Skeletal muscle tissue (tissue), 4 donors: ENCODE measurements around the gene MALAT1. TPM values are rescaled to one million over a fixed set of nuclear protein-coding genes. Genes with fewer than 3 reads are reported as not detected.
"Not testable (repeated sequence)": the region's sequence is repeated elsewhere in the genome, so short reads cannot be mapped to it uniquely, and the experiment has no call there.

Experiments
- H3K27ac ChIP-seq: one replicate; pipeline ENCODE4 v1.7.0; 2013; ENCODE audit warnings: mild to moderate bottlenecking, low read depth, low read length, inconsistent platforms
- H3K27me3 ChIP-seq, 3 donors: one replicate each; pipeline ENCODE4 v1.7.0; 2013; ENCODE audit warnings: low read length in 3 of 3; ENCODE audit not compliant: control insufficient read depth in 3 of 3, insufficient read depth in 3 of 3
- H3K36me3 ChIP-seq, 3 donors: one replicate each; pipeline ENCODE4 v1.7.0; 2013; ENCODE audit warnings: low read length in 3 of 3; ENCODE audit not compliant: control insufficient read depth in 3 of 3, insufficient read depth in 3 of 3
- H3K4me1 ChIP-seq, 3 donors: one replicate each; pipeline ENCODE4 v1.7.0; 2013; ENCODE audit warnings: low read length in 3 of 3, mild to moderate bottlenecking in 3 of 3; ENCODE audit not compliant: control insufficient read depth in 3 of 3, insufficient read depth in 3 of 3
- H3K4me3 ChIP-seq, 3 donors: one replicate each; pipeline ENCODE4 v1.7.0; 2013; ENCODE audit warnings: low read length in 3 of 3
- H3K9ac ChIP-seq, 3 donors: one replicate each; pipeline ENCODE4 v1.7.0; 2013; ENCODE audit warnings: low read length in 3 of 3, mild to moderate bottlenecking in 3 of 3, moderate library complexity in 2 of 3, low read depth in 1 of 3
- H3K9me3 ChIP-seq, 3 donors: one replicate each; pipeline ENCODE4 v1.7.0; 2013; ENCODE audit warnings: low read length in 3 of 3; ENCODE audit not compliant: control insufficient read depth in 3 of 3
- total RNA-seq: library from RNA; depleted of rRNA; stranded (reverse); fragments of >200 nt; gene quantifications from one replicate; pipeline ENCODE4 v1.2.3, GENCODE V29; 2014
- donor health status: Osteomylitis.

MALAT1 gene
- total RNA-seq, 1 donor from 2014 or later, result 7,794 TPM

GRCh38 chr11:65467306-65467705, 31.5 kb upstream of the MALAT1 start:
- H3K27ac ChIP-seq, H3K9me3 ChIP-seq, H3K4me3 ChIP-seq, H3K27me3 ChIP-seq, H3K36me3 ChIP-seq, H3K9ac ChIP-seq: not testable (repeated sequence)
- peaks cover 24 to 25% (median 24%) of the 10 kb centered on the region in 3 donors for H3K4me1 ChIP-seq

DNA sequence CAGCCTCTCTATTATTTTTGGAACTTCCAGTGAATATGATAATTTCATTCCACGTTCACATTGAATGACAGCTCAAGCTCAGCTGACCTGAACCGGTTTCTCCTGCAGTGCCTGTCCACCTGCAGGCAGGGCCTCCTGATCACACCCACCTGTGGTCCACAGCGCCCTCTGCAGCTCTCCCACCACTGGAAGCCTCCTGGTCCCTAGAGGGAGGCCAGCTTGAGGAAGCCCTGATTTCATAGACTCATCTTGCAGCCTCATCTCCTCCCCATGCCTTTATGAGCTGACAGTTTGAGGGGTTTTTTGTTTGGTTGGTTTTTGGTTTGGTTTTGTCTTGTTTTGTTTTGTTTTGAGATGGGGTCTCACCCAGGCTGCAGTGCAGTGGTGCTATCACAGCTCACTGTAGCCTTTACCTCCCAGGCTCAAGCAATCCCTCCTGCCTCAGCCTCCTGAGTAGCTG, 29.9 kb upstream of the MALAT1 start:
- Histone ChIP-seq H3K9ac (peak overlapping the region in 1 of 3 donors; percentile 40), H3K27me3 (no peaks in the 10 kb centered on the region), H3K4me1 (peaks cover 26 to 34% (median 32%) of the 10 kb centered on the region in 3 donors), H3K9me3 (no peaks in the 10 kb centered on the region), H3K27ac (peak overlapping the region; percentile 51), H3K4me3 (no peak overlapping the region), H3K36me3 (no peaks in the 10 kb centered on the region)

DNA sequence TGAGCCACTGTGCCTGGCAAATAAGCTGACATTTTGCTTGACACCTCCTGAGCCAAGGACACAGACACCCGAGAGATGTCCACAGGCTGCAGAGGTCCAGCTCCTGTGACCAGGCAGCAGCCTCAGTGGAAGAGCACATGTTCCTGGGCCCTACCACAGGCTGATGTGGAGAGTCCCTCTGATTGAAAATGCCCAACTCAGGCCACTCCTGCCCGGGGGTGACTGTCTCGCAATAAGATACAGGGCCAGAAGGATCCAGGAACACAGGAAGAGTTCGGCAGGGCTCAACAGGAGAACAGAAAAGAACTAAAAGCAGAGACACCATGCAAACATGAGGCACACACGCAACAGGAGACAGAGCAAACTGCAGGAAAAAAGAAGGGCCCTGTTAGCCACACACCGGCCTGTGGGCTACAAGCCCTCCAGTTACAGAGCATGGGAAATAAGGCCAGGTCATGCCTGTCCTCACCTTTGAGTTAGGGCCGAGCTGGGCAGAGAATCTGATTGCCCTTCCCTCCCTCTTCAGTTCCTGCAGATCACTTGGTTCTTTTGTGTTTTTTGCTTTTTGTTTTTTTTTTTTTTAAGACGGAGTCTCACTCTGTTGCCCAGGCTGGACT, 28.3 kb upstream of the MALAT1 start:
- Histone ChIP-seq H3K27ac (peak overlapping the region; percentile 99), H3K4me1 (peaks cover 26 to 38% (median 34%) of the 10 kb centered on the region in 3 donors), H3K9ac (peak overlapping the region; percentile 8 to 94 (median 88)), H3K9me3 (no peaks in the 10 kb centered on the region), H3K27me3 (no peaks in the 10 kb centered on the region), H3K4me3 (peak overlapping the region in 1 of 3 donors; percentile 52), H3K36me3 (no peaks in the 10 kb centered on the region)

GRCh38 chr11:65471447-65471891, 27.4 kb upstream of the MALAT1 start:
- Histone ChIP-seq H3K4me3 (peak overlapping the region; percentile 58 to 73 (median 61)), H3K9ac (peak overlapping the region; percentile 88 to 94 (median 90)), H3K9me3 (no peaks in the 10 kb centered on the region), H3K27me3 (no peaks in the 10 kb centered on the region), H3K36me3 (no peaks in the 10 kb centered on the region), H3K4me1 (peaks cover 30 to 41% (median 38%) of the 10 kb centered on the region in 3 donors), H3K27ac (peak overlapping the region; percentile 99)

DNA sequence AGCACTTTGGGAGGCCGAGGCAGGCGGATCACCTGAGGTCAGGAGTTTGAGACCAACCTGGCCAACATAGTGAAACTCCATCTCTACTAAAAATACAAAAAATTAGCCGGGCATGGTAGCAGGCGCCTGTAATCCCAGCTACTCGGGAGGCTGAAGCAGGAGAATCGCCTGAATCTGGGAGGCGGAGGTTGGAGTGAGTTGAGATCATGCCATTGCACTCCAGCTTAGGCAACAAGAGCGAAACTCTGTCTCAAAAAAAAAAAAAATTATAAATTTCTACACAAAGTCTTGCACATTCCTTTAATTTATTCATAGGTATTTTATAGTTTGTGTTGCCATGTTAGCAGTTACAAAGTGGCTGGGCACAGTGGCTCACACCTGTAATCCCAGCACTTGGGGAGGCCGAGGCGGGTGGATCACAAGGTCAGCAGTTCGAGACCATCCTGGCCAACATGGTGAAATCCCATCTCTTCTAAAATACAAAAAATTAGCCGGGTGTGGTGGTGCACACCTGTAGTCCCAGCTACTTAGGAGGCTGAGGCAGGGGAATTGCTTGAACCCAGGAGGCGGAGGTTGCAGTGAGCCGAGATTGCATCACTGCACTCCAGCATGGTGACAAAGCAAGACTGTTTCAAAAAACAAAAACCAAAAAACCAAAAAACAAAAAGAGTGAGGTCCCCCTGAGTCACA, 26.1 kb upstream of the MALAT1 start:
- peak overlapping the region; percentile 99 for H3K27ac ChIP-seq
- not testable (repeated sequence) for H3K36me3 ChIP-seq, H3K4me3 ChIP-seq, H3K27me3 ChIP-seq, H3K9me3 ChIP-seq
- peaks cover 31 to 52% (median 45%) of the 10 kb centered on the region in 3 donors for H3K4me1 ChIP-seq
- H3K9ac ChIP-seq, result peak overlapping the region; percentile 88 to 94 (median 90)

- Histone ChIP-seq H3K36me3 (peaks cover 0 to 4% (median 0%) of the 10 kb centered on the region in 3 donors), H3K4me1 (peaks cover 33 to 55% (median 48%) of the 10 kb centered on the region in 3 donors), H3K27ac (peak overlapping the region; percentile 99), H3K9ac (peak overlapping the region in 1 of 3 donors; percentile 32), H3K27me3 (no peaks in the 10 kb centered on the region), H3K9me3 (no peaks in the 10 kb centered on the region), H3K4me3 (no peak overlapping the region)
Measured at GRCh38 chr11:65473278-65473860, 25.5 kb upstream of the MALAT1 start.

DNA sequence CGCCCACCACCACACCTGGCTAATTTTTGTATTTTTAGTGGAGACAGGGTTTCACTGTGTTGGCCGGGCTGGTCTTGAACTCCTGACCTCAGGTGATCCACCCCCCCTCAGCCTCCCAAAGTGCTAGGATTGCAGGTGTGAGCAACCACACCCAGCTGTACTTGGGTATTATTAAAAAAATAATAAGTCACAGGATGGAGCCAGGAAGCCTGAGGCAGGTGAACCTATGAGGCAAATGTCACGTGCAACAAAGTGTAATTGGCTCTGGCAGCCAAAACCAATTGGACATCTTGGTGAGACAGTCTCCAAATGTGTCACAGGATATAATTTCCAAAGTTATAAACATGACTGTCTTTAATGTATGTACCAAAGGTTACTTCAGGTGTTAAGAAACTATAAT, 24.0 kb upstream of the MALAT1 start:
- H3K27ac ChIP-seq, result peak overlapping the region; percentile 100
- H3K36me3 ChIP-seq, result peaks cover 0 to 4% (median 0%) of the 10 kb centered on the region in 3 donors
- no peak overlapping the region for H3K4me3 ChIP-seq
- H3K9me3 ChIP-seq, result no peaks in the 10 kb centered on the region
- no peak overlapping the region for H3K9ac ChIP-seq
- H3K27me3 ChIP-seq, result no peaks in the 10 kb centered on the region
- H3K4me1 ChIP-seq, result peaks cover 42 to 66% (median 59%) of the 10 kb centered on the region in 3 donors

- Histone ChIP-seq H3K9ac (peak overlapping the region; percentile 99 to 100 (median 100)), H3K9me3 (no peaks in the 10 kb centered on the region), H3K4me1 (peaks cover 37 to 60% (median 52%) of the 10 kb centered on the region in 3 donors), H3K4me3 (peak overlapping the region; percentile 87 to 96 (median 94)), H3K27ac (peak overlapping the region; percentile 100), H3K27me3 (no peaks in the 10 kb centered on the region), H3K36me3 (peaks cover 0 to 4% (median 0%) of the 10 kb centered on the region in 3 donors)
Measured at GRCh38 chr11:65476632-65477148, 22.2 kb upstream of the MALAT1 start.

DNA sequence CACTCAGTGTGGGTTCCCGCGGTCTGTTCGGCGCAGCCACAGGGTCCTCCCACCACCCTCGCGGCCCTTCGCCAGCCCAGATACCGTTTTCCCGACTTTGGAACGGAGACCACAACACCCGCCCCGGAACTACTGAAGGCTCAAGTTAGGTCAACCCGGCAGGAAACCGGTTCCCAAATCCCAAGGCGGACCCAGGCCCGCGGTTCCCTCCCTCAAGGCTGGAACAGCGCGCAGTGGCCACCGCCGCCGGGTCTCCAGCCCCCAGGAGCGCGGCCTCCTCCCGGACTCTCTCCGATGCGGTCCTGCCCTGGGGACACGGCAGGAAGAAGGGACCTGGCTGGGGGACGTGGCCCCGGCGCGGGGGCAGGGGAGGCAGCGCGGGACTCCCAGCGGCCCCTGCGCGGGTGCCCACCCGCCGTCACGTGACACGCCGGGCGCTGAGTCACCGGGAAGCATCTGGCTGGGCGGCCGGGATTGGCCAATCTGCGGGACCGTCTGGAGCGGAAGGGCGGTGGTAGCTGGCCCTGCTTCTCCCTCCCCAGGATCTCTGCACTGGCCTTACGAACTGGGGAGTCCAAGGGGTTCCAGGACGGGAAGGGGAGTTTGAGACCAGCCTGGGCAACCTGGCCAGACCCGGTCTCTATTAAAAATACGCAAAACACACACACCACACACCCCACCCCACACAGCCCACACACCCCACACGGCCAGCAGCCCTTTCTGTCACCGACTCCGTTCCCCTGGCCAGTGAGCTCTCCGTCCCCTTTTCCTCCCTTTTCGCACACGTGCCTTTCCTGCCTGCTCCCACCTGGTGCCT, 21.5 kb upstream of the MALAT1 start:
- peak overlapping the region; percentile 100 for H3K27ac ChIP-seq
- H3K4me3 ChIP-seq, result peak overlapping the region; percentile 87 to 96 (median 94)
- peaks cover 30 to 58% (median 48%) of the 10 kb centered on the region in 3 donors for H3K4me1 ChIP-seq

More for the DNA sequence above, 21.5 kb upstream of the MALAT1 start:
- no peaks in the 10 kb centered on the region for H3K9me3 ChIP-seq
- H3K36me3 ChIP-seq, result peaks cover 0 to 4% (median 0%) of the 10 kb centered on the region in 3 donors
- H3K27me3 ChIP-seq, result no peaks in the 10 kb centered on the region
- peak overlapping the region; percentile 99 to 100 (median 100) for H3K9ac ChIP-seq
